Vagina (tissue), 2 donors: ENCODE measurements around the gene JMJD7.

Source experiments
- CTCF ChIP-seq, 3 experiments: fragments of 450-650 bp in 2 of 3; fragments of 200-600 bp in 1 of 3; sonication (generic) in 1 of 3; IDR thresholded peaks; one replicate each; pipeline ENCODE4 v1.5.1; 2017 to 2019; ENCODE audit warnings: antibody characterized with exemption in 3 of 3, mild to moderate bottlenecking in 2 of 3, moderate library complexity in 2 of 3
- POLR2AphosphoS5 ChIP-seq, 2 donors: sonication (generic); formaldehyde crosslinking; IDR thresholded peaks; one replicate each; pipeline ENCODE4 v1.9.0; 2017; ENCODE audit warnings: antibody characterized with exemption in 2 of 2, mild to moderate bottlenecking in 2 of 2, low read depth in 1 of 2; ENCODE audit not compliant: insufficient read depth in 1 of 2

GRCh38 chr15:41806291-41807181, 21.4 kb upstream of the JMJD7 start:
- no peak for TF ChIP-seq CTCF (IDR thresholded peaks at IDR 0.05)
- TF ChIP-seq POLR2AphosphoS5 (IDR thresholded peaks at IDR 0.05; ENCODE audit: insufficient read depth in 1 of 2, low read depth in 1 of 2), result peak in 1 of 2 donors; percentile 16
